ENCODE measurements around the gene SLC13A3.

DNA sequence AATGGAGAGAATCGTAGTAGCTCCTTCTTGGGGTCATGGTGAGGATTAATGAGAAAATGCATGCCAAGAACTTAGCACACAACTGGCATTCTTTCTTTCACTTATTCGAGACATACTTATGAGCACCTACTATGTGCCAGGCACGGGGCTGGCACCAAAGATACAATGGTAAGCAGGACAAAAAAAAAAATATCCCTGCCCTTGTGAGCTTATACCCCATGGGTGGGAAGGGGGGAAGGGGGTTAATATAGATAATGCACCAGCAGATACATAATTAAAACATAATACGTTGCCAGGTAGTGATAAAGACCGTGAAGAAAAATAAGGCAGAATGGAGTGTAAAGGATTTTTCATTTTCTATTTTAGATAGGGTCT, 8.3 kb downstream of the SLC13A3 start:
- TF ChIP-seq, protein P1, sequence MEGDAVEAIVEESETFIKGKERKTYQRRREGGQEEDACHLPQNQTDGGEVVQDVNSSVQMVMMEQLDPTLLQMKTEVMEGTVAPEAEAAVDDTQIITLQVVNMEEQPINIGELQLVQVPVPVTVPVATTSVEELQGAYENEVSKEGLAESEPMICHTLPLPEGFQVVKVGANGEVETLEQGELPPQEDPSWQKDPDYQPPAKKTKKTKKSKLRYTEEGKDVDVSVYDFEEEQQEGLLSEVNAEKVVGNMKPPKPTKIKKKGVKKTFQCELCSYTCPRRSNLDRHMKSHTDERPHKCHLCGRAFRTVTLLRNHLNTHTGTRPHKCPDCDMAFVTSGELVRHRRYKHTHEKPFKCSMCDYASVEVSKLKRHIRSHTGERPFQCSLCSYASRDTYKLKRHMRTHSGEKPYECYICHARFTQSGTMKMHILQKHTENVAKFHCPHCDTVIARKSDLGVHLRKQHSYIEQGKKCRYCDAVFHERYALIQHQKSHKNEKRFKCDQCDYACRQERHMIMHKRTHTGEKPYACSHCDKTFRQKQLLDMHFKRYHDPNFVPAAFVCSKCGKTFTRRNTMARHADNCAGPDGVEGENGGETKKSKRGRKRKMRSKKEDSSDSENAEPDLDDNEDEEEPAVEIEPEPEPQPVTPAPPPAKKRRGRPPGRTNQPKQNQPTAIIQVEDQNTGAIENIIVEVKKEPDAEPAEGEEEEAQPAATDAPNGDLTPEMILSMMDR (IDR thresholded peaks at IDR 0.05 in 4 of 5, conservative IDR thresholded peaks at IDR 0.05 in 1 of 5) = no peak
- no peak for TF ChIP-seq POLR2A (IDR thresholded peaks at IDR 0.05)

Measured in gastrocnemius medialis (tissue), 4 donors.